Parathyroid adenoma (tissue), 2 donors: ENCODE measurements around the gene DCLK1.

Source experiments
- H2AFZ ChIP-seq: fragments of 300-600 bp; sonication (generic); one replicate; pipeline ENCODE4 v1.7.0; 2017; ENCODE audit warnings: antibody characterized with exemption, mild to moderate bottlenecking
- H3K27ac ChIP-seq: fragments of 300-600 bp; sonication (generic); one replicate; pipeline ENCODE4 v1.7.0; 2017
- H3K27me3 ChIP-seq: fragments of 300-600 bp; sonication (generic); one replicate; pipeline ENCODE4 v1.7.0; 2017; ENCODE audit warnings: low read length; ENCODE audit not compliant: control insufficient read depth, insufficient read depth
- H3K36me3 ChIP-seq: fragments of 300-600 bp; sonication (generic); one replicate; pipeline ENCODE4 v1.7.0; 2017; ENCODE audit warnings: low read length; ENCODE audit not compliant: control insufficient read depth, insufficient read depth
- H3K4me1 ChIP-seq: fragments of 300-600 bp; sonication (generic); one replicate; pipeline ENCODE4 v1.7.0; 2017; ENCODE audit warnings: control low read depth
- H3K4me2 ChIP-seq: fragments of 300-600 bp; sonication (generic); one replicate; pipeline ENCODE4 v1.7.0; 2017; ENCODE audit warnings: low read length
- H3K4me3 ChIP-seq: fragments of 300-600 bp; sonication (generic); one replicate; pipeline ENCODE4 v1.7.0; 2017; ENCODE audit warnings: low read depth, low read length
- H3K79me2 ChIP-seq: fragments of 300-600 bp; sonication (generic); one replicate; pipeline ENCODE4 v1.7.0; 2017; ENCODE audit warnings: control low read depth
- H3K9ac ChIP-seq: fragments of 300-600 bp; sonication (generic); one replicate; pipeline ENCODE4 v1.7.0; 2017; ENCODE audit warnings: mild to moderate bottlenecking
- H3K9me3 ChIP-seq: fragments of 300-600 bp; sonication (generic); one replicate; pipeline ENCODE4 v1.7.0; 2017; ENCODE audit warnings: low read length; ENCODE audit not compliant: control insufficient read depth
- TF ChIP-seq, protein P1 (sequence below): fragments of 300-600 bp; sonication (generic); IDR thresholded peaks from one replicate; pipeline ENCODE4 v1.7.0; 2017; ENCODE audit warnings: antibody characterized with exemption, mild to moderate bottlenecking
- donor health status: primary hyperparathyroidism.

Gene DCLK1

GRCh38 chr13:36146511-36147269 is 15.5 kb upstream of the DCLK1 start:
- Histone ChIP-seq H3K9ac (no peak overlapping the region), H3K79me2 (no peaks in the 10 kb centered on the region), H3K27ac (no peak overlapping the region), H3K4me2 (no peak overlapping the region), H2AFZ (no peak overlapping the region), H3K36me3 (no peaks in the 10 kb centered on the region), H3K4me3 (no peak overlapping the region), H3K27me3 (no peaks in the 10 kb centered on the region), H3K9me3 (no peaks in the 10 kb centered on the region), H3K4me1 (no peaks in the 10 kb centered on the region)
- TF ChIP-seq, protein P1, sequence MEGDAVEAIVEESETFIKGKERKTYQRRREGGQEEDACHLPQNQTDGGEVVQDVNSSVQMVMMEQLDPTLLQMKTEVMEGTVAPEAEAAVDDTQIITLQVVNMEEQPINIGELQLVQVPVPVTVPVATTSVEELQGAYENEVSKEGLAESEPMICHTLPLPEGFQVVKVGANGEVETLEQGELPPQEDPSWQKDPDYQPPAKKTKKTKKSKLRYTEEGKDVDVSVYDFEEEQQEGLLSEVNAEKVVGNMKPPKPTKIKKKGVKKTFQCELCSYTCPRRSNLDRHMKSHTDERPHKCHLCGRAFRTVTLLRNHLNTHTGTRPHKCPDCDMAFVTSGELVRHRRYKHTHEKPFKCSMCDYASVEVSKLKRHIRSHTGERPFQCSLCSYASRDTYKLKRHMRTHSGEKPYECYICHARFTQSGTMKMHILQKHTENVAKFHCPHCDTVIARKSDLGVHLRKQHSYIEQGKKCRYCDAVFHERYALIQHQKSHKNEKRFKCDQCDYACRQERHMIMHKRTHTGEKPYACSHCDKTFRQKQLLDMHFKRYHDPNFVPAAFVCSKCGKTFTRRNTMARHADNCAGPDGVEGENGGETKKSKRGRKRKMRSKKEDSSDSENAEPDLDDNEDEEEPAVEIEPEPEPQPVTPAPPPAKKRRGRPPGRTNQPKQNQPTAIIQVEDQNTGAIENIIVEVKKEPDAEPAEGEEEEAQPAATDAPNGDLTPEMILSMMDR = no peak

DNA sequence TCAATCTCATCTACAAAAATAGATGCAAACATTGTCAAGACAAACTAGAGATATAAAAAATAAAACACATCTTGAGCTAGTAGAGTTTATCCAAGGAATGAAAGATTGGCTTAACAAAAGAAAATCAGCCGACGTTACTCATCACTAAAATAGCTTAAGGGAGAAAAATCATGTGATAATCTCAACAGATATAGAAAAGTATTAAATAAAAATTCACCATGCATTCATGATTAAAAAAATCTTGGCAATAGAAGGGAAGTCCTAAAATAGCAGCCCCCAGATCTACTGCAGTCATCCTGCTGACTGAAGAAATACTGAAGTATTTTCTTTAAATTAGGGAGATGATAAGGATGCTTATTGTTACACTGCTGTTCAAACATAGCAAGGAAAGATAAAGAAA is 12.6 kb upstream of the DCLK1 start:
- Histone ChIP-seq H3K9ac (no peak overlapping the region), H3K79me2 (no peaks in the 10 kb centered on the region), H3K9me3 (no peaks in the 10 kb centered on the region), H3K27me3 (no peaks in the 10 kb centered on the region), H2AFZ (no peak overlapping the region), H3K4me3 (no peak overlapping the region), H3K4me1 (no peaks in the 10 kb centered on the region), H3K27ac (no peak overlapping the region), H3K36me3 (no peaks in the 10 kb centered on the region), H3K4me2 (no peak overlapping the region)
- TF ChIP-seq, protein P1 = no peak

- no peaks in the 10 kb centered on the region for H3K27me3 ChIP-seq
- H3K9me3 ChIP-seq = no peaks in the 10 kb centered on the region
- H3K4me2 ChIP-seq = no peak overlapping the region
- no peaks in the 10 kb centered on the region for H3K79me2 ChIP-seq
- no peak overlapping the region for H3K4me3 ChIP-seq
- H3K4me1 ChIP-seq = no peaks in the 10 kb centered on the region
- no peaks in the 10 kb centered on the region for H3K36me3 ChIP-seq
- H2AFZ ChIP-seq = no peak overlapping the region
- H3K9ac ChIP-seq = no peak overlapping the region
- TF ChIP-seq, protein P1 = no peak
- no peak overlapping the region for H3K27ac ChIP-seq
These were observed 11.6 kb upstream of the DCLK1 start for GRCh38 chr13:36142735-36143134.

DNA sequence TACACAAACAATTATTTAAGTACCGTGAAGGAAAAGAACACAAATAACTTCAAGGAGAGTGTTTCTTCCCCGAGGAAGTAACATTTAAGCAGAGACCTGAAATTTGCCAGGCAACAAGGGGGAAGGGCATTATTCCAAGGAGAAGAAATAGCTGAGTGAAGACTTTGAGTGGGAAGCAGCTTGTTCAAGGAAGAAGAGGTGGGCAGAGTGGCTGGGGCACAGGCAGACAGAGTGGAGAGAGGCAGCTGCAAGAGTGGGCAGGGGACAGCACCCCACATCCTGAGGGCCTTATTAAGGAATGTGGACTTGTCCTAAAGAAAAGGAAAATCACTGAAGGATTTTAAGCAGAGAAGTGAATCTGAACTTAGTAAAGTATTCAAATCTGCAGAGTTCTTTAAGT is 4.7 kb upstream of the DCLK1 start:
- Histone ChIP-seq H3K79me2 (no peaks in the 10 kb centered on the region), H3K27me3 (no peaks in the 10 kb centered on the region), H3K9me3 (no peaks in the 10 kb centered on the region), H2AFZ (no peak overlapping the region), H3K9ac (no peak overlapping the region), H3K27ac (no peak overlapping the region), H3K4me2 (no peak overlapping the region), H3K36me3 (no peaks in the 10 kb centered on the region), H3K4me1 (no peaks in the 10 kb centered on the region), H3K4me3 (no peak overlapping the region)
- TF ChIP-seq, protein P1 = no peak

GRCh38 chr13:36134632-36135031 is 3.5 kb upstream of the DCLK1 start:
- H3K36me3 ChIP-seq = no peaks in the 10 kb centered on the region
- H3K4me2 ChIP-seq = no peak overlapping the region

More at GRCh38 chr13:36134632-36135031, 3.5 kb upstream of the DCLK1 start:
- no peaks in the 10 kb centered on the region for H3K4me1 ChIP-seq
- TF ChIP-seq, protein P1 = no peak
- H3K79me2 ChIP-seq = no peaks in the 10 kb centered on the region
- no peak overlapping the region for H3K9ac ChIP-seq
- no peak overlapping the region for H2AFZ ChIP-seq
- no peaks in the 10 kb centered on the region for H3K27me3 ChIP-seq
- H3K9me3 ChIP-seq = no peaks in the 10 kb centered on the region
- H3K4me3 ChIP-seq = no peak overlapping the region
- H3K27ac ChIP-seq = no peak overlapping the region
